ENCODE measurements around the gene GNAL. TPM values are rescaled to one million over a fixed set of nuclear protein-coding genes. Genes with fewer than 3 reads are reported as not detected.

The GNAL gene
- total and polyA plus RNA-seq, 2 experiments from 2014 or later: 7.5 to 21.6 TPM

GRCh38 chr18:11663439-11664029 lies 25.5 kb upstream of the GNAL start (continued):
- no peak for TF ChIP-seq ETS1 (IDR thresholded peaks at IDR 0.05)

DNA sequence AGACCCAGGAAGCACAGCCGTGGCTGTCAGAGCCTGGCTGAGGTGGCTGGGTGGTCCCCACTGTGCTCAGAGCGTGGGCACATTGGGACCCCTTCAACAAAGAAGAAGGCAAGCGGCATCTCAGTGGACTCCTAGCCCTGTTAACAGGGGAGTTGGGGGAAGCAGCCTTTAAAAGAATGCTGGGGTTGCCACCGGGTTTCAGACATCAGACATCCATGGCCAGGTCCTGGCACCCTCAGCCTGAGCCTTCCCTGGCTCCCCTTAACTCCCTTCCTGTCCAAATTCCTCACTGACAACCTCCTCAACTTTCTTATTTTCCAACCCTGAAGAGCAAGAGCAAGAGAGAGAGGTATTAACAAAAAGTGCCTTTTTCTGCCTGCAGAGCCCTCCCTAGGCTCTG lies 24.8 kb upstream of the GNAL start:
- Histone ChIP-seq H3K4me2 (no peak overlapping the region), H3K27ac (ENCODE audit: low read depth) (no peak overlapping the region), H3F3A (replicated peaks; ENCODE audit: low read depth) (no peaks in the 10 kb centered on the region), H3K27me3 (ENCODE audit: insufficient read depth) (no peaks in the 10 kb centered on the region), H3K4me1 (ENCODE audit: insufficient read depth) (no peaks in the 10 kb centered on the region; the same call in 1 of the 2 replicates), H2AFZ (no peak overlapping the region), H3K9me2 (ENCODE audit: insufficient read depth) (peaks cover 9% of the 10 kb centered on the region), H4K20me1 (replicated peaks; ENCODE audit: insufficient read depth) (no peaks in the 10 kb centered on the region), H3K36me3 (ENCODE audit: insufficient read depth) (no peaks in the 10 kb centered on the region), H3K4me3 (no peak overlapping the region), H3K79me2 (replicated peaks; ENCODE audit: insufficient read depth) (no peaks in the 10 kb centered on the region)
- Mint-ChIP-seq H3K9me3 (no peaks in the 10 kb centered on the region), H3K4me1 (peaks cover 18% of the 10 kb centered on the region), H3K27me3 (ENCODE audit: insufficient read depth, low read depth, poor library complexity) (peaks cover 5% of the 10 kb centered on the region), H3K4me3 (no peak overlapping the region), H3K36me3 (ENCODE audit: low read depth) (no peaks in the 10 kb centered on the region), H3K27ac (no peak overlapping the region)
- ATAC-seq: no peak
- TF ChIP-seq NANOG (IDR thresholded peaks at IDR 0.05; ENCODE audit: borderline replicate concordance) (no peak), STAT1 (IDR thresholded peaks at IDR 0.05; ENCODE audit: unreplicated experiment) (no peak), ETS1 (IDR thresholded peaks at IDR 0.05) (no peak), CREB1 (CRISPR knock-in tag; IDR thresholded peaks at IDR 0.05; ENCODE audit: low read depth) (no peak), REST (IDR thresholded peaks at IDR 0.05; ENCODE audit: unreplicated experiment) (no peak), CTCF (conservative IDR thresholded peaks at IDR 0.05; ENCODE audit: low read depth in 2 of 2) (no peak), ZNF114 (CRISPR knock-in tag; IDR thresholded peaks at IDR 0.05) (no peak)
- no peak for DNase-seq (ENCODE audit: low spot score)

Data from GM23338 (cell line).